ENCODE results near the gene P2RX4.
"Not testable (repeated sequence)": the region's sequence is repeated elsewhere in the genome, so short reads cannot be mapped to it uniquely, and the experiment has no call there.

Gene P2RX4

GRCh38 chr12:121282072-121282742 is 72.3 kb downstream of the P2RX4 start:
- TF ChIP-seq, protein P1, sequence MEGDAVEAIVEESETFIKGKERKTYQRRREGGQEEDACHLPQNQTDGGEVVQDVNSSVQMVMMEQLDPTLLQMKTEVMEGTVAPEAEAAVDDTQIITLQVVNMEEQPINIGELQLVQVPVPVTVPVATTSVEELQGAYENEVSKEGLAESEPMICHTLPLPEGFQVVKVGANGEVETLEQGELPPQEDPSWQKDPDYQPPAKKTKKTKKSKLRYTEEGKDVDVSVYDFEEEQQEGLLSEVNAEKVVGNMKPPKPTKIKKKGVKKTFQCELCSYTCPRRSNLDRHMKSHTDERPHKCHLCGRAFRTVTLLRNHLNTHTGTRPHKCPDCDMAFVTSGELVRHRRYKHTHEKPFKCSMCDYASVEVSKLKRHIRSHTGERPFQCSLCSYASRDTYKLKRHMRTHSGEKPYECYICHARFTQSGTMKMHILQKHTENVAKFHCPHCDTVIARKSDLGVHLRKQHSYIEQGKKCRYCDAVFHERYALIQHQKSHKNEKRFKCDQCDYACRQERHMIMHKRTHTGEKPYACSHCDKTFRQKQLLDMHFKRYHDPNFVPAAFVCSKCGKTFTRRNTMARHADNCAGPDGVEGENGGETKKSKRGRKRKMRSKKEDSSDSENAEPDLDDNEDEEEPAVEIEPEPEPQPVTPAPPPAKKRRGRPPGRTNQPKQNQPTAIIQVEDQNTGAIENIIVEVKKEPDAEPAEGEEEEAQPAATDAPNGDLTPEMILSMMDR (IDR thresholded peaks at IDR 0.05; ENCODE audit: insufficient read depth, low read depth, low read length, missing control alignments) = no peak
- H3K4me3 ChIP-seq (ENCODE audit: low read depth, low read length) = no peak overlapping the region
- DNase-seq (ENCODE audit: low read depth) = no peak

- H3K4me3 ChIP-seq (ENCODE audit: low read depth, low read length); DNase-seq (ENCODE audit: low read depth): not testable (repeated sequence)
These were observed 73.0 kb downstream of the P2RX4 start for GRCh38 chr12:121282910-121283309.

DNA sequence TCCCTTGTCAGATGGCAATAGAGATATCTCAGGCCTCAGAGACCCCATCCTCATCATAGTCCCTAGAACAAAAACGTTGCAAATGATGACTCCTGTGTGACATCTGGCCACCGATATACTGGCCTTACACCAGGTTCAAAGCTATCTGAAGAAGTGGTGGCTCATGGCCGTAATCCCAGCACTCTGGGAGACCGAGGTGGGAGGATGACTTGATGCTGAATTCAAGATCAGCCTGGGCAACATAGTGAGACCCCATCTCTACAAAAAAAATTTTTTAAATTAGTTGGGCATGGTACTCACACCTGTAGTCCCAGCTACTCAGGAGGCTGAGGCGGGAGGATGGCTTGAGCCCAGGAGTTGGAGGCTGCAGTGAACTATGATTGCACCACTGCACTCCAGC is 73.5 kb downstream of the P2RX4 start:
- no peak for DNase-seq (ENCODE audit: low read depth)
- TF ChIP-seq, protein P1 (IDR thresholded peaks at IDR 0.05; ENCODE audit: insufficient read depth, low read depth, low read length, missing control alignments) = no peak
- H3K4me3 ChIP-seq (ENCODE audit: low read depth, low read length) = no peak overlapping the region

All from GM12865 (cell line).